GM18499 (cell line): ENCODE measurements around the gene XXYLT1.
"Not testable (repeated sequence)": the region's sequence is repeated elsewhere in the genome, so short reads cannot be mapped to it uniquely, and the experiment has no call there.

Experiments used
- ATAC-seq: cut with Tn5 transposase; IDR thresholded peaks from one replicate; pipeline ENCODE4 v1.9.1; 2021; ENCODE audit warnings: moderate number of reproducible peaks; ENCODE audit not compliant: insufficient read depth, unreplicated experiment

Gene XXYLT1

DNA sequence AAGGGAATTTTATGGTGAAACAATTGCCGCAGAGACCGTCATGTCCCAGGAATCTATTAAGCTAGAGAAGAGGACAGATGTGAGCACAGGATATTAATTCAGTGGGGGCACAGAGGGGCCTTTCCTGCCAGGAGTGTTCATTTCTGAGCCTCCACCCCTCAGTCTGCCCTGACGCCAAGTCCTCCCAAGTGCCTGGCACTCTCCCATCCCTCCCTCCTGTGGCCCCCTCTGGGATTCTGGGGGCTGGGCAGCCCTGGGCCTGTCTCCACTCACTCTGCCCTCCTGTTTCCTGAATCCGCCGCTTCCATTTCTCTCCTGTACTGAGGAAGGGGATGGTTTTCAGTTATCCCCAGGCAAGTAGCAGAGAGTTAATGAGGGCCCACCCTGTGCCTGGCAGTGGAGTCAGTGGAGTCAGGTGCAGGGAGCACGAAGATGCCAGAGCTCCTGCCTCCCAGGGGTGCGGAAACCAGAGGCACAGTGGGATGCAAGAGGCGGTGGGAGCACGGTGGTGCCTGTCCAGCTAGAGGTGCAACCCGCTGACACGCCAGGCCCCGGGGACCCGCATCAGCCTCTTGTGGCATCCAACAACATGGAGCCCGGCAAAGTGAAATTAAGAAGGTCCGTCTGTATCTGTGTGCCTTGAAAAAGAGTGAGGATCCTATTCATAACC, 212.5 kb downstream of the XXYLT1 start:
- ATAC-seq = no peak

DNA sequence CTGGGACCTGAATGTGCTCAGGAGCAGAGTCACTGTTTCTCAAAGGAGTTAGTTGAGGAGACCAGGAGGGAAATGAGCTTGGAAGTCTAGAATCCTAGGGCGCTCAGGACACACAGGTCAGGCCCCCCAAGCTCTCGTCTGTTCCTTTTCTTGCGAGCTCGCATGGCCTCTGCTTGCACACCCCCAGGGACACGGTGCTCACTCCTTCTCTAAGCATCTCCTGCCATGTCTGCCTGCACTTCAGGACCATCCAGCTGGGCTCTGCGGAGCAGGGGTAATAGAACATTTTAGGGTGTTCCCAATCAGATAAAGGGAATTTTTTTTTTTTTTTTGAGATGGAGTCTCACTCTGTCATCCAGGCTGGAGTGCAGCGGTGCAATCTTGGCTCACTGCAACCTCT, 213.2 kb downstream of the XXYLT1 start:
- ATAC-seq = no peak

DNA sequence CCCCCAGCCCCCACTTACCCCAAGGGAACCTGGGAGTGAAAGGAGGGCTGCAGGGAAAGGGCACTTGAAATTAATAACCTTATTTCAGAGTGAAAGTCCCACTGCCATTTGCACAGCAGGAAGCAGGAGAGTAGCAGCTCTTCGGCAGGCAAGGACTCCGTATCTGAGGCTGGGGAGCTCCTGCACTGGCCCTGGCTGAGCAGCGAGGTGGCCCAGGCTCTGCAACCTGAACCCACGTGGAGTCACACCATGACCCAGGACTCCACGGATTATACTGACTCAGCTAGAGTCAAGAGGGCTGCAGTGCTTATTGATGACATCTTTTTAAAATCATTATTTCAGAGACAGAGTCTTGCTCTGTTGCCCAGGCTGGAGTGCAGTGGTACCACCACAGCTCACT, 214.5 kb downstream of the XXYLT1 start:
- ATAC-seq = no peak

DNA sequence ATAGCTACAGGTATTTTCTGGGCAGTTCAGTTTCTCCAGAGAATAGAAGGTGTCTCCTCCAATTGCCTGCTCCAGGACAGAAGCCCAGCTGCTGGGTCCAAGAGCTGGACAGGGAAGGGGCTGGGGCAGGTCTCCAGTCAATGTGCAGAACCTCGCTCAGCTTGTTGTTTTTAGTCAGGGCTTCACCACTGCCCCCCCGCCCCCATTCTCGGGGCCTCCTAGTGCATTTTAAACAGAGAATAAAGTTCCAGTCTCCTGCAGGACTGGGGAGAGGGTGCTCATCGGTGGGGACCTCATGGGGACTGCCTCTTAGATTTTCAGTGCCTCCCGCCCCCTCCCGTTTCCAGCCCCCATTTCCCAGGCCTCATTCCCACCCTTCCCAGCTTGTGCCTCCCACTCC, 216.6 kb downstream of the XXYLT1 start:
- ATAC-seq = no peak

DNA sequence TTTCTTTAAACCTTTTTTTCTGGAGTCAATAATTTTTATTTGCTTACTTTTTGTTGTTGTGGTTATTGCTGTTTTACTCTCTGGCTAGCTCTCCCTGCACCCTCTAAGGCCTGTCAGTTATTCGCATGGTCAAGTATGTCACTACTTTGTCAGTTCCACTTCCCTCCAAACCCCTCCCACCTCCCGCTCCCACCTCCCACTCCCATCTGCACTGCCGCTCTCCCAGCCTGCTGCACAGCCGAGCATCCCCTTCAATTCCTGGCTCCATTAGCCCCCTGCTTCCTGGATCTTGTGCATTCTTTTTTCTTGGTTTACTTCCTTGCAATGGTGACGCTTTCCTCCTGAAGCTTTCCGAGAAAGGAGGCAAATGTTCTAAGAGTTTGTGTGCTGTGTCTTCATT, 218.0 kb downstream of the XXYLT1 start:
- ATAC-seq = no peak

DNA sequence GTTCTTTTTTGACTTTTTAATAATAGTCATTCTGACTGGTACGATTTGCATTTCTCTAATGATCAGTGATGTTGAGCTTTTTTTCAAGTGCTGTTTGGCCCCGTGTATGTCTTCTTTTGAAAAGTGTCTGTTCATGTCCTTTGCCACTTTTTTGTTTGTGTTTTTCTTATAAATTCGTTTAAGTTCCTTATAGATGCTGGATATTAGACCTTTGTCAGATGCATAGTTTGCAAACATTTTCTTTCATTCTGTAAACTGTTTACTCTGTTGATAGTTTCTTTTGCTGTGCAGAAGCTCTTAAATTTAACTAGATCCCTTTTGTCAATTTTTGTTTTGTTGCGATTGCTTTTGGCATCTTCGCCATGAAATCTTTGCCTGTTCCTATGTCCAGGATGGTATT, 220.7 kb downstream of the XXYLT1 start:
- ATAC-seq = not testable (repeated sequence)

DNA sequence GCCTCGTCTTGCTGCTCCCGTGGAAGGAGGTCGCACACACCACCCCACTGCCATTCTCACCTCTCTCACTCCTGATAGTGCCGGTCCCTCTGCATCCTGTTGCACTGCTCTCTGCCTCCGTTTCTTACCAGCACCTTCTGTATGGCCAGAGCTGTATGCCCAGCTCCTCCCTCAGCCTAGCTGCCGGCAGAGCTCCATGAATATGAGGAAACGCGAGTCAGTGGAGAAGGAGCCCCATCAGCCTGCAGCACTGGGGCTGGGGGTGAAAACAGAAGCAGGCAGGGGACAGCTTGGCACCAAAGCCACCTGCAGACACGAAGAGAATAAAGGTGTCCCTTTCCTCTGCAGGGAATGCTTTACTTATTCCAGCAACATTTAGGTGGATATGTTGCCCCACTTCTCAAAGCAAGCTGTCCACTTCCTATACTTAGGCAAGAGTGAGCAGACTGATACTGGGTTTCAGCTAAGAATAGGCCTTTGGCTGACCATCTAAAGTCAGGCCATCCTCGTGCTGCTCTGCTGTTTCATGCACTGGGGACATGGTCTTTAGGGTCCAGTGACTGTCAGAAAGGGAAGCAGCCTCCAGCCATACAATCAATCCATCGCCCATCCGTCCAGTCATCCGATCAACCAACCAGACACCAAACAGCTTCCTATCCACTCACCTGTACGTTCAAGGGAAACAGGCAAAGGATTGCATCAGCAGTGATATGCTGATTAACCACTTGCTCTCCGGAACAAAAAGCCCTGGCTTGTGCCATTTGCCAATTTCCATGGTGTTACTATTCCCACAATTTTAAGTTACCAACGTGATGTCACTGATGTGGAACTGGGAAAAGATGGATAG, 222.7 kb downstream of the XXYLT1 start:
- no peak for ATAC-seq

DNA sequence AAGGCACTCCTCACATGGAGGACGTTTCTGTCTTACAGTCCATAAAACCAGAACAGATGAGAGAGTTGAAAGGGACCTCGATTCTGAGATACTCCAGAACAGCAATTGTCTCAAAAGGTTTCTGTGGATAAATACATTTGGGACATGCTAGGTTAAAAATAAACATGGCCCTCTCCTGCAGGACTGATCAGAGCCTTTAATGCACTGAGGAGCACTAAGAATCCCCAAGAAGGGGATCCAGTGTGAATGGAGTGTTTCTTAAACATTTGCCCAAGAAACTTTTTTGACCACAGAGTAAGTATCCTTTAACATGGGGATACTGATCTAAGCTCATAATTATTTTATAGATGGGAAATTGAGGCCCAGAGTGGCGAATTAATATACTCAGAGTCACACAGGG, 223.4 kb downstream of the XXYLT1 start:
- ATAC-seq = no peak

DNA sequence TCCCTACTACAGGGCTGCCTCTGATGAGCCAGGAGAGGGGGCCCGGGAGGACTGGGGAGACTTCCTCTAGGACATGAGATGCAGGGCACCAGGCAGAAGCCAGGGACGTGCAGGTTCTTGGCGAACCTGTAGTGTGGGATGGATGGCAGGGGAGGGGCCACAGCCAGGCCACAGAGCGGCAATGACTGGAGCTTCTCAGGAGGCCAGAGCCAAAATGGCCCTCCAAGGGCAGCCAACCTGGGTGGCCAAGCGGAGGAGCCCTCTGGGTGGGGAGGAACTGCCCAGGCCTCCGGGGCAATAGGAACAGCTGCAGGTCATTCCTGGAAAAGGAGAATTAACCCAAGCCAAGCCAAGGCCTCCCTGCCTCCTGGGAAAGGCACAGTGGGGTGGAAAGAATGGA, 224.5 kb downstream of the XXYLT1 start:
- no peak for ATAC-seq

DNA sequence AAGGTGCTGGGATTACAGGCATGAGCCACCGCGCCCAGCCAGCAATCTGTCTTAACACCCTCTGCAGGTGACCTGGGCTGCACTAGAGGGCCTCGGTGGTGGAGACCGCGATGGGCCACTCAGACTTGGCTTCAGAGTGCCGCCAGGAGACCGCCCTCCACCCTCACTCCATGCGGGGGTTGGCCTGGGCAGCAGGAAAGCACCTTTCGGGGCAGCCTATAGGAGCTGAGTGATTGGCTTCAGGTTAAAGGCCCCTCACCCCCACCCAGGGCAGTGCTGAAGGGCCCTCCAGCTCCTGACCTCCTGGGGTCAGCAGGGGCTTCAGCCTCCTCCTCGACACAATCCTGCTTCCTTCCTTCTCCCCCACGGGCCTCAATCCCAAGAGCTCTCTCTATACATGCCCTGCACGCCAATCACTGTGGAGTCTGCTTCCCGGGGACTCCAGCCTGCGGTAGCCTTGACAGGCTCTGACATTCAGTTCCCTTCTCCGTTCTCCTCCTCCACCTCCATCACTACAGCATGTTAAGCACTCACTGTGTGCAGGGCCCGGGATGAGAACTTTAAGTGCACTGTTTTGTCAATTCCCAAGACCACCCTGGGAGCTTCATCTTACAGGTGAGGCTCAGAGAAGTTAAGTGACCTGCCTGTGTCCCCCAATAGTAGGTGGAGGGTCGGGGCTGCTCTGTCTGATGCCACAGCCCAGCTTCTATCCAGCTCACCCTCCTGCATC, 225.3 kb downstream of the XXYLT1 start:
- ATAC-seq = no peak

DNA sequence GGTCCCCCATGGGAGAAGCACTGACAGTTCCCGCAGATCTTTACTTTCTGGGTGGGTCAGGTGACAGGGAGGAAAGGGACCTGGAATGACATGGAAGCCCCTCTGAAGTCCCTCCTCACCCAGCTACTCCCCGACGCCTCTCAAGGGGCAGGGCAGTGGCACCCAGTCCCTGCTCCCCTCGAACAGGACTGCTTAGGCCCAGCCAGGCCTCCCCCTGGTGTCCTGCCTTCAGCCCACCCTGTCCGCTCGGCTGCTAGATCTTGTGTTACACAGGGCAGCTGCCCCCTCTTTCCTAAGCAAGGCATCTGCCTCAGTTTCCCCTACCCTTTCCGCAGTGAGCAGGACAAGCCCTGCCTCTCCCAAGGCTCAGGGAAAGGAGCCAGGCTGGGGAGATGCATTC, 226.5 kb downstream of the XXYLT1 start:
- ATAC-seq = no peak

DNA sequence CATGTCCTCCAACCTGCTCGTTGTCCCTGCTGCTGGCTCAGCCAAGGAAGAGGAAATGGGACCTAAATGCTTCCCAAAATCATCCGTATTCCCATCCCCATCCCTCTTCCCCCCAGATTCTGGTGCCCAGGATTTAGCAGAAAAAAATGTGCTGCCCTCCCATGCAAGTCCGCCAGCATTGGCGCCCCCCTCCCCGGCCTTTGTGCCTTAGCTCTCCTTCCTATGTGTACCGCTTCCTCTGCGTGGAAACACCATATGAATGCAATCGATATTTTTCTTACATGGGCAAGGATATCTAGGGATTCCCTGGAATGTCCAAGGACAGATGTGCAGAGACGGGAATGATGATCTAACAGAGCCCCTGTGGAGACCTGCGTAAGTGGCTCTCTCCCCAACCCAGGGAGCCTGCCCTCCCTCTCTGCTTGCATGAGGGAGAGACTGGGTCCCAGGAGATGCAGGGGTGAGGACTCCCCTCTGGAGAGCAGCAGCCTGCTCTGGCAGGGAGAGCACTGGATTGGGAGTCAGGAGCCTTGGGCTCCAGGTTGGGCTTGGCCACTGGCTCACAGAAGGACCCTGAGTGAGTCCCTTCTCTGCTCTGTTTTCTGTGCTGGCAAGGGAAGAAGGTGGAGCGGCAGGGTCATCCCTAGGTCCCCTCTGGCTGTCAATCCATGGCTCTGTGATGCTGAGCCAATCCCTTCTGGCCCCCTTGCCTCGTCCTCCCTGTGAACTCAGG, 227.2 kb downstream of the XXYLT1 start:
- no peak for ATAC-seq

DNA sequence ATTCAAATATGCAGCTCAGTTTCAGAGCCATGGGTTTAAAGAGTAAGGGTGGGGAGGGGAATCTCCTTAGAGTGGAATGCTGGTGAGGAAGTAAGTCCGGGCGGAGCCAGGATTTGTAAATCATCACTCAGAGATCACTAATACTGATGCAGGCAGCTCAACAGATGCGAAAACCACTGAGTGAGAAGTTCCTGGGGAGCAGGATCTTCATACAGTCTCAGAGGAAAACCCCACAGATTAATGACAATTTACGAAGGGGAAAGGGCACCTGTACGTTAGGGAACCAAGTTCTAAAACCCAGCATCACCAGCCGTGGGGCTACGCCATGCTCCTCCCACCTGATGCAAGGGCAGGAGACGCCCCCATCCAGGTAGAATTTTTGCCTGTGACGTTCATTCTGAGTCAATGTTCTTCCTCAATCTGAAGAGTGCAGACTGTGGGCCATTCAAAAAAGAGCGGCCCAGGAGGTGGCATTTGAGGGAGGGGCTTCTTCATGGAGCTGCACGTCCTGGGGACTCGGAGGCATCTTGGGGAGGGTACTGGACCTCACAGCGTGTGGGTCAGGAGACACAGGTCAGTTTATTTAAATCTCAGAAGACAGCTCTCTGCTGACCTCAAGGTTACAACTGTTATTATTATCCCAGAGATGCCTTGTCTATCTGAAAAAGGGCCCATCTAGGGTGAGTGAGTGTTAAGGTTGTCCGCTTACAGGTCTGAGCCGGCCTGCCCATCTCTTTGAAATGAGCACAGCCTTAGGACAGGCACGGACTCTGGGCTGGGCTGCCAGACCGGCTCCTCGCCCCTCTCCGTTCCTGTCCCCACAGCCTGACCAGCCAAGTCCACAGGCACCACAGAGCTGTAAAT, 228.0 kb downstream of the XXYLT1 start:
- ATAC-seq = no peak

DNA sequence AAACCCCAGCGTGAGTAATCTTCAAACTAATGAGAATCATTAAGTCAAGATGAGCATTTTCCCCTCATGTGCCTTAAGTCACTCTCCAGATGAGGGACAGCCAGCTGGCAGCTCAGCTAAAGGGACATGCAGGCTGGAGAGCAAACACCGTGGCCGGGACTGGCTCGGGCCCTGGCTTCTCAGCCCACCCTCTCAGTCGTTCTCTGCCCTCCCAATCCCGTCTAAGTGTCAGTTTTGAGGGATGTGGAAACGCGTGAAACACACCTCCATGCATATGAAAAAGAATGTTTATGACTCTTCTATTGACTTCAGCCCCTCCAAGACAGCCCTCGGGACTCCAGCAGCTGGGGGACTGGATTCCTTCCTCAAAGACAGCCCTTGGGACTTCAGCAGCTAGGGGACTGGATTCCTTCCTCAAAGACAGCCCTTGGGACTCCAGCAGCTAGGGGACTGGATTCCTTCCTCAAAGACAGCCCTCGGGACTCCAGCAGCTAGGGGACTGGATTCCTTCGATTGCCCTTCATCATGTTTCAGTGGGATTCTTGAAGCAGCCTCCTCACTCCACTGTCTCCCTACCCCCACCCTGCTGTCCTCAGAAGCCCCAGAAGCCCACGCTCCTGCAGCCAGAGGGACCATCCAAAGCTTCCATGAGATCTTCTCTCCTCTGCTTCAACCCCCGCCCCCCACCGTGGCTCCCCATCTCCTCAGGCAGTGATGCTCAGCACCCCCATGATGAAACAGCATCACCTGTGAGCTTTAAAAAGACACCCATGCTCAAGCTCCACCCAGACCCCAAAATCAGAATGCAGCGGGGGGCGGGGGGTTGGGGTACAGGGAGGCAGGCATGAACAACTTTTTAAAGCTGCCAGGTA, 228.9 kb downstream of the XXYLT1 start:
- ATAC-seq = no peak

DNA sequence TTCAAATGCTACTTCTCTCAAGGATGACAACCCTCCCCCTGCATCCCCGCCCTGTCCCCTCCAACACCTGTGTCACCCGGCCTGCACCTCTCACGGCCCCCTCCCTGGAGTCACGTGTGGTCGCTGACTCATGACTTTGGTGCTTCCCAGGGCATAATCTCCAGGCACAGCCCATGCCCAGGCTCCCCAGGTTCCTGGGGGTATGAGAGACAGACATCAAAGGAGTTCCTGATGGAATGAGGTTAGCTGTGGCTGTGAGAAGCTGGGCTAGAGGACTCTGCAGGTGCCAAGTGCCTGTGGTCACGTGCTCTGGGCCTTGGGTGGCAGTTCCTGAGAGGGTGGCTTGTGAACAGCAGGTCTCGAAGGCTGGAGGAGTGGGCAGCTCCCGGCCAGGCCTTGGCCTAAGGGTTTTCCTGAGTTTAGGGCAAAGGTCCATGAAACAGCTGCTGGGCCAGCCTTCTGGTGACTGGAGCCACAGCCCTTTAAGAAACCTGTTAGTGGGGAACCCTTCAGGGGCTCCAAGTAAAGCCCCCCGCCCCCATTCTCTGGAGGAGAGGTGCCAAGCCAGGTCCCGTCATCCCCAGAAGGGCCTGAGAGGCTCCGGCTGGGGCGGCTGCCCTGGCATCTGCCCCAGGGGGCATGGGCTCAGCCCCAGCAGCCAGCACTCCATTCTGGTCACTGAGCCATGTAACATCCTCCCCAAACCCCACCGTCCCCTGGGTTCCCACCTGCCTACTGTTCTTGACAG, 230.0 kb downstream of the XXYLT1 start:
- no peak for ATAC-seq

DNA sequence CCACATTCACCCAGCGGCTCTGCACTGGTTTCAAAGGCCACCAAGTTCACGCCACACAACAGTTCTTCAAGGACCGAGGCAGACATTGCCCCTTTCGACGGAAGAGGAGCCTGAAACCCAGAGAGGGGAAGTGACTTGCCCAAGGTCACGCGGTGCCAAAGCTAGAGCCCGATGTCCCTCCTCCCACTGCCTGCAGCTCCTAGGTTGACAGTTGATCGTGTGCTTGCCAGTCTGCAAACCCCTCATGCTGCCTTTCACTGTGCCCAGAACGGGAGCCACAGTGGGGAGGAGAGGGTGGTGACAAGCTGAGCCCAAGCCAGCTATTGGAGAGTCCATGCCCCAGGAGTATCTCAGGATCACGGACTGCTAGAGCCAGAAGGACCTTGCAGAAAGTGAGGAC, 230.9 kb downstream of the XXYLT1 start:
- ATAC-seq = no peak

DNA sequence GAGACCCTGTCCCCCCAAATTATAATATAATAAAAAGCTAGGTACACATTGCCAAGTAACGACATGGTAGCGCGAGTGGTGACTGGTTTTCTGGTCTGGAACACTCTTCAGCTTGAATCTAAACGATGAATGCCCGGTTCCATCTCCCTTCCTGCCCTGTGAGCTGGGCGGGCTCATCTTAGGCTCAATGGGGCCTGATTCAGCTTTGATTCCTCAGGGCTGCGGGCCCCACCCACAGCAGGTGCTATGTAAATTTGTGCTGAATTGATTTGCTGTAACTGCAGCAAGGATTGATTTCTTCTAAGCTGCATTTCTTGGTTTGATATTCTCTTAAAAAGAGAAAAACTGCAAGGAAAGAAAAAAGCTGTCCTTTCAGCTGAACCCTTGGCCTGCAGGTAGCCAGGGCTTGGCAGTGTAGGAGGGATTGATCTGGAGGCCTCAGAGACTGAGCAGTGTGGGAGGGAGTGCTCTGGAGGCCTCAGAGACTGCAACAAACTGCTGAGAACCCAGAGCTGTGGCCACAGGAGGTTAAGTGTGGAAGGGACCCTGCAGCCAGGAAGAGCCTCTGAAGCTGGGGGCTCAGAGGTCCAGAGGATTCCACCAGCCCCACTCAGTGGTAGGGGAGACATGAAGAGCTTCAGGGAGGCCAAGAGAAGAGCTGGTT, 231.6 kb downstream of the XXYLT1 start:
- no peak for ATAC-seq

DNA sequence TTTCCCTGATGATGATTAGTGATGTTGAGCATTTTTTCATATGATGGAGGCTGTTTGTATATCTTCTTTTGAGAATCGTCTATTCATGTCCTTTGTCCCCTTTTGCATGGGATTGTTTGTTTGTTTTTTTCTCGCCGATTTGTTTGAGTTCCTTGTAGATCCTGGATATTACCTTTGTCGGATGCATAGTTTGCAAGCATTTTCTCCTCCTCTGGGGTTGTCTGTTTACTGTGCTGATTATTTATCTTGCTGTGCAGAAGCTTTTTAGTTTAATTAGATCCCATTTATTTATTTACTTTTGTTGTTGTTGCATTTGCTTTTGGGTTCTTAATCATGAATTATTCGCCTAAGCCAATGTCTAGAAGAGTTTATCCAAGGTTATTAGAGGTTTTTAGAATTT, 232.8 kb downstream of the XXYLT1 start:
- no peak for ATAC-seq
